Measurements from ENCODE around the gene CDC73. TPM values are rescaled to one million over a fixed set of nuclear protein-coding genes. Genes with fewer than 3 reads are reported as not detected.

Gene CDC73
- total and polyA plus RNA-seq, 2 donors (not counting 1 experiment from before 2014, with no cell fraction given) = 18.7 to 69.8 TPM

GRCh38 chr1:193303849-193304248 lies 182.0 kb downstream of the CDC73 start:
- no peak overlapping the region for H3K27ac ChIP-seq (ENCODE audit: insufficient read depth, low read length)
- no peaks in the 10 kb centered on the region for H3K36me3 ChIP-seq (ENCODE audit: control insufficient read depth, insufficient read depth, low read length)
- TF ChIP-seq EZH2 (IDR thresholded peaks at IDR 0.05; ENCODE audit: low read length, missing control alignments) (no peak), CTCF (conservative IDR thresholded peaks at IDR 0.05 in 1 of 2, IDR thresholded peaks at IDR 0.05 in 1 of 2; ENCODE audit: low read depth in 1 of 2, low read length in 2 of 2) (no peak)
- no peaks in the 10 kb centered on the region for H3K79me2 ChIP-seq (ENCODE audit: control insufficient read depth, insufficient read depth, low read length)
- no peak overlapping the region for H2AFZ ChIP-seq (ENCODE audit: low read length)
- no peak overlapping the region for H3K9ac ChIP-seq (ENCODE audit: insufficient read depth, low read length)
- H3K4me2 ChIP-seq (ENCODE audit: extremely low read depth, insufficient read depth, low read length) = no peak overlapping the region
- no peaks in the 10 kb centered on the region for H3K4me1 ChIP-seq (ENCODE audit: control insufficient read depth, extremely low read depth, insufficient read depth, low read length)
- H3K4me3 ChIP-seq (replicated peaks in 1 of 4; ENCODE audit: control extremely low read depth in 1 of 4, insufficient read depth in 1 of 4, low read depth in 3 of 4, low read length in 4 of 4) = no peak overlapping the region
- H3K27me3 ChIP-seq (ENCODE audit: control insufficient read depth, insufficient read depth, low read length) = no peaks in the 10 kb centered on the region
- H4K20me1 ChIP-seq (ENCODE audit: control insufficient read depth, extremely low read depth, insufficient read depth, low read length) = no peaks in the 10 kb centered on the region
- DNase-seq (ENCODE audit: low read depth in 2 of 2) = no peak
- H3K9me3 ChIP-seq (ENCODE audit: control insufficient read depth, insufficient read depth, low read depth, low read length) = no peaks in the 10 kb centered on the region

Other genes starting within 250 kb of the CDC73 start
- 19.5 and 24.1 TPM in 2 replicates for gene UCHL5, start 62.7 kb upstream of the CDC73 start, total RNA-seq
- gene UCHL5, start 62.7 kb upstream of the CDC73 start, polyA plus RNA-seq = 29.6 and 33.4 TPM in 2 replicates
- gene RO60, start 62.4 kb upstream of the CDC73 start, total RNA-seq = 164 and 207 TPM in 2 replicates
- 39.5 and 44.0 TPM in 2 replicates for gene RO60, start 62.4 kb upstream of the CDC73 start, polyA plus RNA-seq
- 3.3 and 15.9 TPM in 2 replicates for gene GLRX2, start 16.6 kb upstream of the CDC73 start, total RNA-seq
- gene GLRX2, start 16.6 kb upstream of the CDC73 start, polyA plus RNA-seq = 27.2 and 28.6 TPM in 2 replicates
- gene B3GALT2, start 64.6 kb downstream of the CDC73 start, total RNA-seq = under 0.01 and 1.3 TPM in 2 replicates
- gene B3GALT2, start 64.6 kb downstream of the CDC73 start, polyA plus RNA-seq = 4.3 and 46.2 TPM in 2 replicates